H1 (cell line): ENCODE data around the gene PATL2. TPM values are rescaled to one million over a fixed set of nuclear protein-coding genes. Genes with fewer than 3 reads are reported as not detected.

Experiments
- CTCF ChIA-PET: fragments of 300-600 bp; sonication (Branson Sonifier 250); formaldehyde crosslinking; loops from one replicate; lab custom pipeline; 2021; ENCODE audit not compliant: partially characterized antibody; lab: Charles Lee
- POLR2A ChIA-PET: fragments of 300-600 bp; sonication (Branson Sonifier 250); formaldehyde crosslinking; loops from one replicate; lab custom pipeline; 2021; ENCODE audit warnings: inconsistent platforms; ENCODE audit not compliant: partially characterized antibody; lab: Charles Lee
- DNase-seq, 2 experiments: peaks; one replicate each; pipeline versions ENCODE4 v3.0.0 to v3.0.0-alpha.2; 2010 to 2022; ENCODE audit warnings: low spot score in 2 of 2, low read depth in 1 of 2, mixed read lengths in 1 of 2
- FAIRE-seq: peaks from 2 replicates; lab custom pipeline; 2011; peaks lifted over from hg19 to GRCh38; lab: Jason Lieb, UNC
- H2AFZ ChIP-seq: 2 replicates; pipeline ENCODE4 v1.8.1; 2012; ENCODE audit warnings: low read length, inconsistent platforms
- H2AK5ac ChIP-seq: 2 replicates; pipeline ENCODE4 v1.6.1; 2013; ENCODE audit warnings: low read depth, low read length
- H2BK120ac ChIP-seq: replicated peaks from 2 replicates; pipeline ENCODE3; 2013; ENCODE audit warnings: low read depth, low read length, inconsistent platforms
- H2BK12ac ChIP-seq: 2 replicates; pipeline ENCODE4 v1.6.1; 2013; ENCODE audit warnings: low read depth, low read length
- H2BK15ac ChIP-seq: 2 replicates; pipeline ENCODE4 v1.6.1; 2013; ENCODE audit warnings: low read length
- H2BK20ac ChIP-seq: 2 replicates; pipeline ENCODE4 v1.6.1; 2013; ENCODE audit warnings: low read length
- H2BK5ac ChIP-seq: 2 replicates; pipeline ENCODE4 v1.6.1; 2013; ENCODE audit warnings: low read depth, low read length
- H3K14ac ChIP-seq: 2 replicates; pipeline ENCODE4 v1.6.1; 2013; ENCODE audit warnings: inconsistent platforms; ENCODE audit not compliant: insufficient read length
- H3K18ac ChIP-seq: 2 replicates; pipeline ENCODE4 v1.6.1; 2013; ENCODE audit warnings: low read length; ENCODE audit errors: extremely low read depth
- H3K23ac ChIP-seq: 2 replicates; pipeline ENCODE4 v1.6.1; 2013; ENCODE audit warnings: inconsistent platforms; ENCODE audit not compliant: insufficient read length
- H3K23me2 ChIP-seq: 2 replicates; pipeline ENCODE4 v1.6.1; 2013; ENCODE audit warnings: low read depth, low read length
- H3K27ac ChIP-seq: 2 replicates; pipeline ENCODE4 v1.6.1; 2011; ENCODE audit warnings: low read depth, low read length, inconsistent platforms
- H3K27me3 ChIP-seq, 4 experiments: replicated peaks in 1 of 4; 1 replicate in 1 of 4; 2 replicates in 3 of 4; pipeline versions ENCODE4 v1.6.1 to v1.8.1; 2011 to 2013; ENCODE audit warnings: low read length in 3 of 4, mild to moderate bottlenecking in 3 of 4, inconsistent platforms in 2 of 4, mixed read lengths in 2 of 4, moderate library complexity in 1 of 4; ENCODE audit not compliant: control insufficient read depth in 3 of 4, insufficient read depth in 3 of 4; ENCODE audit errors: extremely low read depth in 1 of 4
- H3K36me3 ChIP-seq, 4 experiments: 2 replicates each; pipeline versions ENCODE4 v1.6.1 to v1.8.1; 2011 to 2013; ENCODE audit warnings: mild to moderate bottlenecking in 4 of 4, low read length in 3 of 4, moderate library complexity in 2 of 4, control low read depth in 1 of 4, inconsistent platforms in 1 of 4; ENCODE audit not compliant: insufficient read depth in 4 of 4, control insufficient read depth in 2 of 4
- H3K4ac ChIP-seq: replicated peaks from 2 replicates; pipeline ENCODE3; 2013; ENCODE audit warnings: low read length, low read depth, mixed read lengths, inconsistent platforms; ENCODE audit not compliant: insufficient read length
- H3K4me1 ChIP-seq, 4 experiments: replicated peaks in 1 of 4; 1 replicate in 1 of 4; 2 replicates in 3 of 4; pipeline versions ENCODE4 v1.6.1 to v1.8.1; 2011 to 2013; ENCODE audit warnings: low read length in 3 of 4, inconsistent platforms in 2 of 4, mixed read lengths in 1 of 4; ENCODE audit not compliant: insufficient read depth in 4 of 4, control insufficient read depth in 3 of 4
- H3K4me2 ChIP-seq, 2 experiments: 2 replicates each; pipeline versions ENCODE4 v1.6.1 to v1.8.1; 2011 to 2013; ENCODE audit warnings: low read depth in 2 of 2, low read length in 2 of 2, control low read depth in 1 of 2, inconsistent platforms in 1 of 2, mild to moderate bottlenecking in 1 of 2; ENCODE audit not compliant: insufficient read depth in 1 of 2
- H3K4me3 ChIP-seq, 4 experiments: fragments of 200-600, 300-600 bp in 1 of 4; sonication (generic), shearing (Covaris generic), sonication (Bioruptor Twin) in 1 of 4; 2 replicates each; pipeline versions ENCODE4 v1.5.1 to v1.8.1; 2011 to 2016; ENCODE audit warnings: low read length in 4 of 4, low read depth in 3 of 4, control low read depth in 2 of 4, inconsistent platforms in 2 of 4, mild to moderate bottlenecking in 2 of 4, mixed read lengths in 1 of 4, moderate library complexity in 1 of 4; ENCODE audit not compliant: insufficient read depth in 2 of 4; ENCODE audit errors: extremely low read depth in 1 of 4
- H3K56ac ChIP-seq: replicated peaks from 2 replicates; pipeline ENCODE3; 2013; ENCODE audit warnings: low read depth, mild to moderate bottlenecking, mixed read lengths, low read length, inconsistent platforms; ENCODE audit not compliant: insufficient read length
- H3K79me1 ChIP-seq: 2 replicates; pipeline ENCODE4 v1.6.1; 2013; ENCODE audit warnings: low read depth, low read length, control low read depth
- H3K79me2 ChIP-seq, 2 experiments: 2 replicates each; pipeline versions ENCODE4 v1.6.1 to v1.8.1; 2012 to 2013; ENCODE audit warnings: low read length in 2 of 2, mild to moderate bottlenecking in 2 of 2, inconsistent platforms in 1 of 2; ENCODE audit not compliant: insufficient read depth in 2 of 2, control insufficient read depth in 1 of 2
- H3K9ac ChIP-seq, 4 experiments: replicated peaks in 1 of 4; 1 replicate in 1 of 4; 2 replicates in 3 of 4; pipeline versions ENCODE4 v1.6.1 to v1.8.1; 2011 to 2013; ENCODE audit warnings: low read depth in 3 of 4, low read length in 3 of 4, control low read depth in 2 of 4, mild to moderate bottlenecking in 2 of 4, moderate library complexity in 2 of 4, inconsistent platforms in 1 of 4; ENCODE audit errors: extremely low read depth in 1 of 4
- H3K9me3 ChIP-seq, 2 experiments: 2 replicates each; pipeline versions ENCODE4 v1.6.1 to v1.8.1; 2012 to 2013; ENCODE audit warnings: mild to moderate bottlenecking in 2 of 2, moderate library complexity in 2 of 2, control low read depth in 1 of 2, inconsistent platforms in 1 of 2, low read depth in 1 of 2, low read length in 1 of 2, mixed read lengths in 1 of 2; ENCODE audit not compliant: insufficient read depth in 2 of 2
- H4K20me1 ChIP-seq, 2 experiments: replicated peaks in 1 of 2; 2 replicates each; pipeline versions ENCODE3 to v1.8.1; 2011 to 2013; ENCODE audit warnings: inconsistent platforms in 2 of 2, low read length in 2 of 2, mild to moderate bottlenecking in 1 of 2; ENCODE audit not compliant: insufficient read depth in 2 of 2, control insufficient read depth in 1 of 2
- H4K5ac ChIP-seq: 2 replicates; pipeline ENCODE4 v1.6.1; 2013; ENCODE audit warnings: low read length, low read depth, mixed read lengths, inconsistent platforms; ENCODE audit not compliant: insufficient read length
- H4K8ac ChIP-seq: 2 replicates; pipeline ENCODE4 v1.8.0; 2013; ENCODE audit warnings: mild to moderate bottlenecking, moderate library complexity, low read length, inconsistent platforms; ENCODE audit not compliant: insufficient read depth; ENCODE audit errors: extremely low read depth
- H4K91ac ChIP-seq: replicated peaks from 2 replicates; pipeline ENCODE3; 2013; ENCODE audit warnings: low read length, mixed read lengths, inconsistent platforms; ENCODE audit not compliant: insufficient read length
- CHD1 ChIP-seq: IDR thresholded peaks from 2 replicates; pipeline ENCODE4 v1.6.1; 2012; ENCODE audit warnings: low read depth, low read length, improper control_type of control experiment
- CTBP2 ChIP-seq: IDR thresholded peaks from 2 replicates; pipeline ENCODE4 v1.7.0; 2011; ENCODE audit warnings: borderline replicate concordance, mild to moderate bottlenecking, moderate library complexity, mixed read lengths, low read length; ENCODE audit not compliant: insufficient read depth, insufficient read length
- KDM1A ChIP-seq: fragments of 200-600, 300-600 bp; sonication (generic); IDR thresholded peaks from 2 replicates; pipeline ENCODE4 v1.7.1; 2016; ENCODE audit warnings: mild to moderate bottlenecking, low read length, borderline replicate concordance
- KDM4A ChIP-seq: IDR thresholded peaks from one replicate; pipeline ENCODE4 v1.7.1; 2012; ENCODE audit warnings: low read depth, mild to moderate bottlenecking, moderate library complexity, low read length, inconsistent platforms; ENCODE audit not compliant: severe bottlenecking
- MAFK ChIP-seq: IDR thresholded peaks from 2 replicates; pipeline ENCODE4 v1.6.1; 2012; ENCODE audit warnings: low read depth, mild to moderate bottlenecking, improper control_type of control experiment, low read length
- SAP30 ChIP-seq: fragments of 300-600 bp; sonication (generic); IDR thresholded peaks from 2 replicates; pipeline ENCODE4 v1.7.1; 2012; ENCODE audit warnings: low read length, moderate library complexity, mild to moderate bottlenecking, inconsistent platforms; ENCODE audit not compliant: insufficient read depth, insufficient replicate concordance
- SIN3A ChIP-seq, 2 experiments: IDR thresholded peaks in 1 of 2; conservative IDR thresholded peaks in 1 of 2; 2 replicates each; pipeline ENCODE4 v1.6.1; 2011 to 2012; ENCODE audit warnings: low read length in 2 of 2, improper control_type of control experiment in 1 of 2, low read depth in 1 of 2, mild to moderate bottlenecking in 1 of 2
- SP1 ChIP-seq: IDR thresholded peaks from 2 replicates; pipeline ENCODE4 v1.6.1; 2011; ENCODE audit warnings: low read depth, low read length
- SP4 ChIP-seq: IDR thresholded peaks from 2 replicates; pipeline ENCODE4 v1.6.1; 2012; ENCODE audit warnings: low read length, inconsistent platforms
- TEAD4 ChIP-seq: IDR thresholded peaks from 2 replicates; pipeline ENCODE4 v1.6.1; 2012; ENCODE audit warnings: low read depth, low read length, inconsistent platforms, mixed read lengths
- WGBS, 2 experiments: shearing (Covaris generic) in 1 of 2; methylation state at CpG; one replicate each; pipeline versions ENCODE4 v1.1.6 to v1.1.7; 2013 to 2015; ENCODE audit warnings: low lambda C conversion rate in 2 of 2, mixed read lengths in 2 of 2, inconsistent platforms in 1 of 2, low coverage in 1 of 2, missing lambda C conversion rate in 1 of 2; ENCODE audit not compliant: insufficient replicate concordance in 2 of 2, insufficient coverage in 1 of 2, insufficient read length in 1 of 2; ENCODE audit errors: extremely low coverage in 1 of 2, missing lambda C conversion rate in 1 of 2; 5-methylcytosine and 5-hydroxymethylcytosine counted together
- polyA plus RNA-seq, 7 experiments: library from polyadenylated mRNA; depleted of rRNA in 3 of 7; stranded (reverse) in 5 of 7; unstranded in 2 of 7; fragments of >200 nt in 5 of 7; fragments of 200-250 nt in 2 of 7; gene quantifications; 1 replicate in 5 of 7; 2 replicates in 1 of 7; 4 replicates in 1 of 7; pipeline versions ENCODE4 v1.2.1 to v1.2.3, GENCODE V29; 2011 to 2013; ENCODE audit warnings: missing spikeins in 2 of 7, mixed read lengths in 2 of 7
- total RNA-seq: library from RNA; stranded (reverse); fragmentation: NEBNext Ultra II Directional; extraction: Animal tissue kit (Norgen Biotek cat#: 25700); gene quantifications from 2 replicates; pipeline ENCODE4 v1.2.1, GENCODE V29; 2021

PATL2 gene
- total and polyA plus RNA-seq, 2 of the 8 experiments (the other 6 are each of a cell fraction or from before 2014, with no cell fraction given): 0.65 to 1.3 TPM

- Histone ChIP-seq H3K23ac (no peak overlapping the region), H3K79me1 (no peaks in the 10 kb centered on the region), H2AK5ac (no peak overlapping the region), H2BK12ac (no peak overlapping the region), H3K9me3 (no peaks in the 10 kb centered on the region), H3K4me1 (0 out of 7 replicates have a peak, but pooled peaks cover 0 to 3% (median 0%) of the 10 kb centered on the region in 4 experiments), H3K36me3 (peaks cover 2 to 15% (median 9%) of the 10 kb centered on the region in 4 experiments; a peak in 5 of 8 replicates), H2BK20ac (no peak overlapping the region), H4K5ac (no peak overlapping the region), H3K23me2 (peaks cover 4% of the 10 kb centered on the region), H3K9ac (peak overlapping the region; percentile 27 to 77 (median 66)), H3K79me2 (peaks cover 0 to 9% of the 10 kb centered on the region in 2 experiments; a peak in 2 of 4 replicates), H2BK15ac (no peak overlapping the region), H3K4me2 (peak overlapping the region; percentile 90 to 94), H2BK120ac (no peak overlapping the region), H3K27ac (no peak overlapping the region), H3K27me3 (peaks cover 0 to 10% (median 8%) of the 10 kb centered on the region in 4 experiments; a peak in 5 of 7 replicates), H4K20me1 (no peaks in the 10 kb centered on the region), H3K4me3 (peak overlapping the region; percentile 79 to 95 (median 88)), H3K4ac (no peak overlapping the region), H3K18ac (peak overlapping the region; percentile 55; the same call in 1 of the 2 replicates), H2BK5ac (no peak overlapping the region), H3K56ac (no peak overlapping the region), H2AFZ (peak overlapping the region; percentile 60; the same call in 1 of the 2 replicates), H4K8ac (peak overlapping the region; percentile 22; the same call in 1 of the 2 replicates), H4K91ac (no peak overlapping the region), H3K14ac (no peak overlapping the region)
- ChIA-PET POLR2A (interaction anchor here (0.6 to 4.2 kb wide), 18 partner anchors 8 to 324 kb away, joined by 3 to 64 read pairs (median 3); partner anchors contain the start of genes SPG11 and TRIM69), CTCF (interaction anchor here (1.0 to 6.6 kb wide), 5 partner anchors 11 to 48 kb away, joined by 3 to 61 read pairs (median 5); partner anchors contain the start of genes SPG11 and TRIM69)
- FAIRE-seq (no peak), DNase-seq (no peak)
- 6% methylated on average over 44 of the region's 46 CpGs; no CpG with 5 or more reads in 1 of the 2 experiments for WGBS, 2 experiments
- TF ChIP-seq MAFK: no peak
- TF ChIP-seq CTBP2: no peak
- no peak for TF ChIP-seq TEAD4
- TF ChIP-seq SAP30: no peak
- no peak for TF ChIP-seq SP4
- TF ChIP-seq SIN3A (conservative IDR thresholded peaks at IDR 0.05 in 1 of 2, IDR thresholded peaks at IDR 0.05 in 1 of 2; ENCODE audit: low read depth in 1 of 2, low read length in 2 of 2): 0 out of 4 replicates have a peak, but pooled peaks of 1 of the 2 experiments have one; percentile 5
- peak; percentile 66 for TF ChIP-seq KDM4A
- no peak for TF ChIP-seq SP1
- no peak for TF ChIP-seq CHD1
- no peak for TF ChIP-seq KDM1A
Observed at GRCh38 chr15:44711743-44712345, 721 bp upstream of the PATL2 start.
